ENCODE measurements around the gene TLL1. TPM values are rescaled to one million over a fixed set of nuclear protein-coding genes. Genes with fewer than 3 reads are reported as not detected.

TLL1 gene
- total RNA-seq, 1 experiment from 2014 or later: 0.63 TPM

- no peaks in the 10 kb centered on the region for H3K9me3 Mint-ChIP-seq
- no peak overlapping the region for H3K4me3 Mint-ChIP-seq
- H3K27ac Mint-ChIP-seq: no peak overlapping the region
- H3K4me1 Mint-ChIP-seq: peaks cover 32% of the 10 kb centered on the region
- H3K36me3 Mint-ChIP-seq: no peaks in the 10 kb centered on the region
- no peak for ATAC-seq
- ChIA-PET CTCF (no interaction called here), POLR2A (no interaction called here)
- H3K27me3 Mint-ChIP-seq (ENCODE audit: low read depth): no peaks in the 10 kb centered on the region; the same call in 1 of the 2 replicates
- no peak for DNase-seq (ENCODE audit: low spot score)
- no peak for TF ChIP-seq IRF2 (CRISPR knock-in tag; IDR thresholded peaks at IDR 0.05; ENCODE audit: borderline replicate concordance, low read depth)
- TF ChIP-seq FOXP1 (CRISPR knock-in tag; IDR thresholded peaks at IDR 0.05; ENCODE audit: borderline replicate concordance): no peak
- TF ChIP-seq CDX4 (CRISPR knock-in tag; IDR thresholded peaks at IDR 0.05; ENCODE audit: borderline replicate concordance): no peak
- TF ChIP-seq KAT7 (CRISPR knock-in tag; IDR thresholded peaks at IDR 0.05; ENCODE audit: borderline replicate concordance): no peak
- TF ChIP-seq HMGXB4 (CRISPR knock-in tag; IDR thresholded peaks at IDR 0.05): no peak
- TF ChIP-seq JAZF1 (CRISPR knock-in tag; IDR thresholded peaks at IDR 0.05): no peak
- no peak for TF ChIP-seq ZNF671 (CRISPR knock-in tag; IDR thresholded peaks at IDR 0.05)
- TF ChIP-seq GRHL2 (CRISPR knock-in tag; IDR thresholded peaks at IDR 0.05; ENCODE audit: insufficient replicate concordance, severe bottlenecking): no peak
Measured at GRCh38 chr4:165927366-165927765, 54.3 kb downstream of the TLL1 start.

GRCh38 chr4:165927815-165928214 is 54.8 kb downstream of the TLL1 start:
- peaks cover 32% of the 10 kb centered on the region for H3K4me1 Mint-ChIP-seq
- no peak overlapping the region for H3K27ac Mint-ChIP-seq
- TF ChIP-seq IRF2 (CRISPR knock-in tag; IDR thresholded peaks at IDR 0.05; ENCODE audit: borderline replicate concordance, low read depth): no peak
- no peak for TF ChIP-seq JUN (CRISPR knock-in tag; IDR thresholded peaks at IDR 0.05)
- TF ChIP-seq ZBTB21 (CRISPR knock-in tag; IDR thresholded peaks at IDR 0.05; ENCODE audit: borderline replicate concordance): no peak
- TF ChIP-seq ETV6 (CRISPR knock-in tag; IDR thresholded peaks at IDR 0.05): no peak
- TF ChIP-seq NFYB (CRISPR knock-in tag; conservative IDR thresholded peaks at IDR 0.05; ENCODE audit: low read depth): no peak
- TF ChIP-seq OVOL2 (CRISPR knock-in tag; IDR thresholded peaks at IDR 0.05; ENCODE audit: borderline replicate concordance): no peak
- TF ChIP-seq E2F4 (CRISPR knock-in tag; IDR thresholded peaks at IDR 0.05; ENCODE audit: borderline replicate concordance, low read depth): no peak
- TF ChIP-seq EMX1 (CRISPR knock-in tag; IDR thresholded peaks at IDR 0.05): no peak
- no peak for TF ChIP-seq USF2 (CRISPR knock-in tag; IDR thresholded peaks at IDR 0.05)
- TF ChIP-seq ZNF281 (CRISPR knock-in tag; IDR thresholded peaks at IDR 0.05): no peak
- no peak for TF ChIP-seq ZNF263 (CRISPR knock-in tag; IDR thresholded peaks at IDR 0.05; ENCODE audit: low read depth)
- H3K27me3 Mint-ChIP-seq (ENCODE audit: low read depth): no peaks in the 10 kb centered on the region; the same call in 1 of the 2 replicates
- DNase-seq (ENCODE audit: low spot score) (no peak), ATAC-seq (no peak)
- no peak overlapping the region for H3K4me3 Mint-ChIP-seq
- POLR2A ChIA-PET: no interaction called here
- no peaks in the 10 kb centered on the region for H3K9me3 Mint-ChIP-seq
- H3K36me3 Mint-ChIP-seq: no peaks in the 10 kb centered on the region
- CTCF ChIA-PET: no interaction called here

Measured in WTC11 (cell line).